Stomach (tissue), 9 donors: ENCODE results near the gene RSRC2. TPM values are rescaled to one million over a fixed set of nuclear protein-coding genes. Genes with fewer than 3 reads are reported as not detected.
A peak's percentile ranks its signal among the peaks of the same experiment; 100 is the strongest.

Experiments
- DNase-seq, 2 donors: peaks; one replicate each; pipeline versions ENCODE4 v3.0.0 to v3.0.0-alpha.2; 2013 to 2019
- H3K27ac ChIP-seq, 5 donors: fragments of 200-600 bp in 4 of 5; sonication (generic) in 4 of 5; one replicate each; pipeline ENCODE4 v1.5.1; 2013 to 2019; ENCODE audit warnings: mild to moderate bottlenecking in 1 of 5, moderate library complexity in 1 of 5
- H3K27me3 ChIP-seq, 3 donors: fragments of 200-600 bp; sonication (generic); one replicate each; pipeline ENCODE4 v1.5.1; 2017 to 2019; ENCODE audit warnings: mixed run types in 1 of 3
- H3K36me3 ChIP-seq, 4 donors: fragments of 200-600 bp; sonication (generic); 1 replicate in 3 of 4; 2 replicates in 1 of 4; pipeline ENCODE4 v1.5.1; 2016 to 2019
- H3K4me1 ChIP-seq, 4 donors: fragments of 200-600 bp; sonication (generic); one replicate each; pipeline ENCODE4 v1.5.1; 2016 to 2019
- H3K4me3 ChIP-seq, 4 donors: fragments of 200-600 bp; sonication (generic) in 3 of 4; one replicate each; pipeline ENCODE4 v1.5.1; 2016 to 2019; ENCODE audit warnings: mild to moderate bottlenecking in 1 of 4
- H3K9me3 ChIP-seq, 4 donors: fragments of 200-600 bp; sonication (generic); one replicate each; pipeline ENCODE4 v1.5.1; 2016 to 2019
- CTCF ChIP-seq, 7 experiments: fragments of 450-650 bp in 4 of 7; fragments of 200-600 bp in 3 of 7; sonication (generic) in 3 of 7; IDR thresholded peaks; one replicate each; pipeline ENCODE4 v1.5.1; 2016 to 2019; ENCODE audit warnings: antibody characterized with exemption in 7 of 7, control low read depth in 2 of 7, mild to moderate bottlenecking in 1 of 7
- EP300 ChIP-seq: sonication (generic); formaldehyde crosslinking; IDR thresholded peaks from one replicate; pipeline ENCODE4 v1.6.1; 2017; ENCODE audit warnings: antibody characterized with exemption
- POLR2A ChIP-seq, 4 donors: fragments of 450-650 bp; IDR thresholded peaks; one replicate each; pipeline ENCODE4 v1.6.1; 2016; ENCODE audit warnings: antibody characterized with exemption in 4 of 4, control low read depth in 2 of 4, mild to moderate bottlenecking in 1 of 4, moderate library complexity in 1 of 4
- POLR2AphosphoS5 ChIP-seq, 3 donors: sonication (generic); formaldehyde crosslinking; IDR thresholded peaks; one replicate each; pipeline ENCODE4 v1.6.1; 2016; ENCODE audit warnings: antibody characterized with exemption in 3 of 3
- WGBS, 5 donors: extraction: QIAGEN DNeasy Blood & Tissue Kit in 3 of 5; methylation state at CpG; one replicate each; pipeline versions ENCODE4 v1.1.5 to v1.1.7; 2013 to 2018; 5-methylcytosine and 5-hydroxymethylcytosine counted together
- intact Hi-C: fragments of 100-400 bp; cut with DNase I; formaldehyde crosslinking; loops from one replicate; pipeline ENCODE4 v1.15.1; 2023; ENCODE audit warnings: low total_unique reads
- polyA plus RNA-seq, 3 donors: library from polyadenylated mRNA; stranded (reverse); fragments of 200-250 nt; gene quantifications; one replicate each; pipeline ENCODE4 v1.2.3, GENCODE V29; 2013
- total RNA-seq, 5 donors: library from RNA; depleted of rRNA; stranded (reverse); fragments of >200 nt; gene quantifications; one replicate each; pipeline versions ENCODE4 v1.1.0 to v1.2.3, GENCODE V29; 2014 to 2016
- donor health status: healthy with polysubstance abuse.
- donor health status: Bipolar disorder and iron deficiency.
- donor health status: healthy.

RSRC2 gene
- total and polyA plus RNA-seq, 8 donors = 28.0 to 234 (median 55.2) TPM

GRCh38 chr12:122483969-122484368 lies 42.8 kb downstream of the RSRC2 start:
- Histone ChIP-seq H3K27me3 (no peaks in the 10 kb centered on the region), H3K4me3 (no peak overlapping the region), H3K36me3 (peaks cover 66 to 100% (median 100%) of the 10 kb centered on the region in 4 donors), H3K27ac (no peak overlapping the region), H3K9me3 (no peaks in the 10 kb centered on the region), H3K4me1 (peaks cover 0 to 9% (median 1%) of the 10 kb centered on the region in 4 donors)
- 75 to 85% (median 82%) methylated on average over 5 of the region's 5 CpGs for WGBS, 5 donors
- no peak for DNase-seq
- intact Hi-C loops = no loop called here
- TF ChIP-seq POLR2A (IDR thresholded peaks at IDR 0.05) (no peak), EP300 (no peak), CTCF (IDR thresholded peaks at IDR 0.05) (no peak), POLR2AphosphoS5 (IDR thresholded peaks at IDR 0.05) (no peak)

- no peak for DNase-seq
- H3K9me3 ChIP-seq = no peaks in the 10 kb centered on the region
- 93 to 97% (median 95%) methylated on average over 6 of the region's 6 CpGs for WGBS, 5 donors
- TF ChIP-seq POLR2AphosphoS5 (IDR thresholded peaks at IDR 0.05) = no peak
- TF ChIP-seq POLR2A (IDR thresholded peaks at IDR 0.05) = no peak
- H3K27me3 ChIP-seq = no peaks in the 10 kb centered on the region
- H3K4me1 ChIP-seq = no peaks in the 10 kb centered on the region
- H3K4me3 ChIP-seq = no peak overlapping the region
- intact Hi-C loops = no loop called here
- peaks cover 68 to 100% (median 100%) of the 10 kb centered on the region in 4 donors for H3K36me3 ChIP-seq
- H3K27ac ChIP-seq = no peak overlapping the region
Observed at GRCh38 chr12:122481861-122482260, 44.9 kb downstream of the RSRC2 start.

- Histone ChIP-seq H3K9me3 (no peaks in the 10 kb centered on the region), H3K4me1 (no peaks in the 10 kb centered on the region), H3K4me3 (no peak overlapping the region), H3K27me3 (no peaks in the 10 kb centered on the region), H3K27ac (no peak overlapping the region), H3K36me3 (peaks cover 70 to 100% (median 100%) of the 10 kb centered on the region in 4 donors)
- no peak for TF ChIP-seq POLR2AphosphoS5 (IDR thresholded peaks at IDR 0.05)
- no peak for TF ChIP-seq EP300
- no peak for TF ChIP-seq CTCF (IDR thresholded peaks at IDR 0.05)
- 95 to 98% (median 97%) methylated on average over 8 of the region's 8 CpGs for WGBS, 5 donors
- DNase-seq = no peak
- intact Hi-C loops = no loop called here
Observed at GRCh38 chr12:122480753-122481152, 46.0 kb downstream of the RSRC2 start.

- intact Hi-C loops = loop anchor here (5.0 kb wide), 1 partner anchor 77 kb away; no protein-coding TSS in a partner anchor
- Histone ChIP-seq H3K27ac (no peak overlapping the region), H3K27me3 (no peaks in the 10 kb centered on the region), H3K4me1 (peaks cover 5 to 13% (median 9%) of the 10 kb centered on the region in 4 donors), H3K9me3 (no peaks in the 10 kb centered on the region), H3K4me3 (no peak overlapping the region), H3K36me3 (peaks cover 54 to 72% (median 72%) of the 10 kb centered on the region in 4 donors)
- DNase-seq = no peak
- WGBS, 5 donors = 87 to 100% (median 91%) methylated on average over 2 of the region's 2 CpGs
- TF ChIP-seq POLR2A (IDR thresholded peaks at IDR 0.05) = no peak
- TF ChIP-seq EP300 = no peak
- TF ChIP-seq CTCF (IDR thresholded peaks at IDR 0.05) = no peak
- no peak for TF ChIP-seq POLR2AphosphoS5 (IDR thresholded peaks at IDR 0.05)
Observed at GRCh38 chr12:122474324-122474716, 52.4 kb downstream of the RSRC2 start.

GRCh38 chr12:122473543-122474323 lies 53.0 kb downstream of the RSRC2 start:
- TF ChIP-seq POLR2AphosphoS5 (IDR thresholded peaks at IDR 0.05) = no peak
- TF ChIP-seq POLR2A (IDR thresholded peaks at IDR 0.05) = no peak
- TF ChIP-seq EP300 = no peak
- TF ChIP-seq CTCF (IDR thresholded peaks at IDR 0.05) = no peak
- WGBS, 5 donors = 73 to 81% (median 77%) methylated on average over 19 of the region's 19 CpGs
- Histone ChIP-seq H3K4me3 (no peak overlapping the region), H3K36me3 (peaks cover 49 to 67% (median 66%) of the 10 kb centered on the region in 4 donors), H3K27ac (peak overlapping the region in 1 of 5 donors; percentile 14), H3K27me3 (no peaks in the 10 kb centered on the region), H3K9me3 (no peaks in the 10 kb centered on the region), H3K4me1 (peaks cover 5 to 13% (median 9%) of the 10 kb centered on the region in 4 donors)
- peak in 1 of 2 donors; percentile 23 for DNase-seq
- intact Hi-C loops = loop anchor here (5.0 kb wide), 1 partner anchor 76 kb away; no protein-coding TSS in a partner anchor
